Measurements from ENCODE around the gene RAD21L1.
A peak's percentile ranks its signal among the peaks of the same experiment; 100 is the strongest.

The RAD21L1 gene

DNA sequence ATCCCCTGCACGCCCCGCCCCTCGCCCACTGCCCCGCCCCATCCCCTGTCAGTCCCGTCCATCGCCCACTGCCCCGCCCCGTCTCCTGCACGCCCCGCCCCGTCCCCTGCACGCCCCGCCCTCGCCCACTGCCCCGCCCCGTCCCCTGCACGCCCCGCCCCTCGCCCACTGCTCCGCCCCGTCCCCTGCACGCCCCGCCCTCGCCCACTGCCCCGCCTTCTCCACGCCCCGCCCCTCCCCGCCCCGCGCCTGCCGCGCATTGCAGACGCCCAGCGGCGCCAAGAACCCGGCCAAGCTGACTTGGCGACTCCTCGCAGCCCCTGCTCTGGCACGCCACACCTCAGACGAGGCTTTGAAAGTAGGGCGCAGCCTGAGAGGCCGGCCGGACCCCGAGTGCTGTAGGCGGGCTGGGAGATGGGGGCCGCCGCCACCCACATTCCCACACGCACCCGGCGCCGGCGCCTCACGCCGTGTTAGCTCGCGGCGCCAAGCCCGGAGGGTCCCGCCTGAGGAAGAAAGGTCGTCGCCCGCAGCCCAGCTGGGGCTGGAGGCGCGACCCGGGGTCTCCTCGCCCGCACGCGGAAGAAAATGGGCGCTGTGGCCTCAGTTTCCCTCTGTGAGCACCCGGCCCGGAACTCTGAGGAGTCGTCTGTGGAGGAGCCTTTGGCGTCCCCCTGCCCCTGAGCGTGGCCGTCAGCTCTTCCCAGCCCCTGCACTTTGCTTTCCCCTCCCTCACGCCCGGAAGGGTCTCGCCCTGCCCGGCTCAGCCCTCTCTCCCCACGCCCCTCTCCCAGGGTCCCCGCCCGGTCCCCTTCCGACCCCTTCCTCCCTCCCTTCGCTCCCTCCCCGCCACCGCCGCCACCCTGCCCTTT is at the start of gene RAD21L1:
RAD21L1 (plus strand) TSS at position 262 of the 872 bp plus-strand sequence. CDS start 2,410 bp downstream, outside the sequence.
- no peaks in the 10 kb centered on the region for H3K36me3 Mint-ChIP-seq
- H3K27me3 Mint-ChIP-seq: peaks cover 1% of the 10 kb centered on the region
- no peaks in the 10 kb centered on the region for H3K9me3 Mint-ChIP-seq

DNA sequence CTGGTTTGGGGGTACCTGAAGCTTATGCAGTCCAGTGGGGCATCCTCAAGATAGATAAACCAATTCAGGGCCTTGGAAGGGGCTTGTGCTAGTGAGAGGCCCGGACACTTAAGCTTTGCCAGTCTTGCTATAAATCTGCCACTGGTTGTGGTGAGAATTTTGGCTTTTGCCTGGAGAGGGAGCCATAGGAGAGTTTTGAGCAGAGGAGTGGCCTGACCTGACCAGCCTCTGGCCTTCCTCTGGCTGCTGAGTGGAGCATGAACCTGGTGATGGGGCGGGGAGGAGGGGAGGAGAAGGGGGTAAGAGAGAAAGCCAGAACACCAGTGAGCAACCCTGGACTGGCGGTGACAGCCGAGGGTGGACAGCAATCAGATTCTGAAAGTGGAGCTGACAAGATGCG is 48.2 kb upstream of the RAD21L1 start:
- Mint-ChIP-seq H3K27me3 (peaks cover 1% of the 10 kb centered on the region), H3K9me3 (no peaks in the 10 kb centered on the region), H3K36me3 (peaks cover 3% of the 10 kb centered on the region), H3K4me1 (no peaks in the 10 kb centered on the region), H3K27ac (no peak overlapping the region), H3K4me3 (no peak overlapping the region)

More for the DNA sequence above, at the start of gene RAD21L1:
- H3K27ac Mint-ChIP-seq: no peak within 1 kb of the TSS
- peaks cover 15% of the 10 kb centered on the region for H3K4me1 Mint-ChIP-seq
- H3K4me3 Mint-ChIP-seq: peak within 1 kb of the TSS; percentile 86

DNA sequence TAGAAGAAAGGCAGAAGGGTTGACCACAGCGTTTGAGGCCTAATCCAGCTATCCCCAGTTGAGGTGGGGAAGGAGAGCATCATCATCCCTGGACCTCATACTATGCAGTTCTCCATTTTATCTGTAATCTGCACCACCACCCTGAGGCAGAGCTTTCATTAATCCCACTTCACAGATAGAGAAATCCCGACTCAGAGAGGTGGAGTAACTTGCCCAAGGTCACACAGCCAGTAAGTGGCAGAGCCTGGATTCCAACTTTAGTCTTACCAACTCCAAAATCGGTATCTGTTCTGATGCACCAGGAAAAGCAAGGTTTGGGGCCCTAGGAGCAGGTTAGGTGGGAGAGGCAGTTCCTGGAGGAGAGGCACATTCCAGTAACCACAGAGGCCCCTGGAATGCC is 47.7 kb upstream of the RAD21L1 start:
- H3K4me3 Mint-ChIP-seq: no peak overlapping the region
- H3K4me1 Mint-ChIP-seq: no peaks in the 10 kb centered on the region
- no peak overlapping the region for H3K27ac Mint-ChIP-seq
- peaks cover 1% of the 10 kb centered on the region for H3K27me3 Mint-ChIP-seq
- H3K36me3 Mint-ChIP-seq: peaks cover 3% of the 10 kb centered on the region
- no peaks in the 10 kb centered on the region for H3K9me3 Mint-ChIP-seq

DNA sequence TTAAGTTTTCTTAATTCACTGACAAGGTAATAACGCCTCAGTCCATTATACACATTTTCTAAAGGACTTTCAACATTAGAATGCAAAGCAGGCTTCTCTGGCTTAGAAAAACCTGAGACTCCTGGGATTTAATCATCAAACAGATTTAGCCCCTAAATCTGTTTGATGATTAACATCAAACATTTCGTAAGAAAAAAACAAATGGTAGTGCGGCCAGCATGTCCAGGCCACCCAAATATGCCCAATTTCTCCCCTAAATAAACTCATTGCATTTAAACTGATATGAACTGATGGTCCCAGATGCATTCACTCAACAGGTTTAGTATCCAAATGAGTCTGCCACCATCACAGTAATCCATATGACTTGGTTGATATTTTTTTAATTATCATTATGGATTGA is 47.2 kb upstream of the RAD21L1 start:
- Mint-ChIP-seq H3K27ac (no peak overlapping the region), H3K4me3 (no peak overlapping the region), H3K27me3 (peaks cover 3% of the 10 kb centered on the region), H3K4me1 (no peaks in the 10 kb centered on the region), H3K36me3 (peaks cover 3% of the 10 kb centered on the region), H3K9me3 (no peaks in the 10 kb centered on the region)

DNA sequence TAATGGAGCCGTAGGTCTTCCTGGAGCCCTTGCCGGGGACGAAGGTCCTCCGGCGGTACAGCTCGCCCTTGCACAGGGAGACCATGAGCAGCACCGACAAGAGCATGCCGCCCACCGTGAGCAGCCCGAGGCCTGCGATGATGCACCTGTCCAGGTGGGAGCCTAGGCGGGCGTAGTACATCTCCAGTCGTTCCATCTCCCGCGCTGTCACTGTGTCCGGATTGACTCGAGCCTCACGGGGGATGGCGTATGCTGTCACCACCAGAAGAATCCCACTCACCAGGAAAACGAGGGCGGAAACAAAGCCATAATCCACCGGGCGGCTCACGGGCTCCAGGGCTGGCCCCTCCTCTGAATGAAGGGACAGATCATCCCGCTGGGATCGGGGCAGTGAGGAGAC is 44.9 kb upstream of the RAD21L1 start:
- Mint-ChIP-seq H3K4me3 (no peak overlapping the region), H3K36me3 (peaks cover 4% of the 10 kb centered on the region), H3K4me1 (peaks cover 11% of the 10 kb centered on the region), H3K27me3 (peaks cover 12% of the 10 kb centered on the region), H3K9me3 (no peaks in the 10 kb centered on the region), H3K27ac (no peak overlapping the region)

DNA sequence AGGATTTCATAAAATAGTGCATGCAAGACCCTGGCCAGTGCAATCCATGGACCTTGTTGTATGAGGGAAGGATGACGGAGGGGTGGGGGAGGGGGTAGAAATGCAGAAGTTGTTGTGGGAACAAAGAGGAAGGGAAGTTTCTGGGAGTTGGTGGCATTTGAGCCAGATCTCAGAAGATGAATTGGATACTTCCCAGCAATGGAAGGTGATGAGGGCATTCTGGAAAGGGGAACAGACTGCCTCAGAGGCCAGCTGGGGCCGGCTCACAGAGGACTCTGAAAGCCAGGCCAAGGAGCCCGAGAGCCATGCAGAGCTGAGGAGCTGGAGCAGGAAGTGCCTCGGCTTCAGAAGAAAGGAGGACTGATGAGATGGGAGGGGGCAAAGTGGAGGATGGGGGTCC is 43.7 kb upstream of the RAD21L1 start:
- Mint-ChIP-seq H3K9me3 (no peaks in the 10 kb centered on the region), H3K4me1 (peaks cover 14% of the 10 kb centered on the region), H3K36me3 (peaks cover 2% of the 10 kb centered on the region), H3K27me3 (peaks cover 14% of the 10 kb centered on the region), H3K4me3 (no peak overlapping the region), H3K27ac (no peak overlapping the region)

DNA sequence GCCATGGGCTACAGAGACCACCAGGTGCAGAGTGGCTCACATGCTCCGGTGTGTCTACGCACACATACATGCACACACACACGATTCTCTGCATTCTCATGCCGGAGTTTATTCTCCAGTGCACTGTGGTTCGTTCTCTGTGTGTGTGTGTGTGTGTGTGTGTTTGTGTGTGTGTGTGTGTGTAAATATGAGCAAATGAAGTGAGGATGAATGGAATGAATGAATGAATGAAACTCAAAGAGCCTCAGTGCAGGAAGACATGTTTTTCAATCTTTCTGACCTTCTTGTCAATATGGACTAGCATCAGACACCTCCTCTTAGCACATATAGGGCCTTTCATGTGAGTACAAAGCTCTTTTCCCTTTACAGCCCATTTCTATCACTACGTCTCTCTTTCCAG is 42.7 kb upstream of the RAD21L1 start:
- Mint-ChIP-seq H3K27me3 (peaks cover 14% of the 10 kb centered on the region), H3K27ac (no peak overlapping the region), H3K36me3 (peaks cover 2% of the 10 kb centered on the region), H3K9me3 (no peaks in the 10 kb centered on the region), H3K4me1 (peaks cover 14% of the 10 kb centered on the region), H3K4me3 (no peak overlapping the region)

DNA sequence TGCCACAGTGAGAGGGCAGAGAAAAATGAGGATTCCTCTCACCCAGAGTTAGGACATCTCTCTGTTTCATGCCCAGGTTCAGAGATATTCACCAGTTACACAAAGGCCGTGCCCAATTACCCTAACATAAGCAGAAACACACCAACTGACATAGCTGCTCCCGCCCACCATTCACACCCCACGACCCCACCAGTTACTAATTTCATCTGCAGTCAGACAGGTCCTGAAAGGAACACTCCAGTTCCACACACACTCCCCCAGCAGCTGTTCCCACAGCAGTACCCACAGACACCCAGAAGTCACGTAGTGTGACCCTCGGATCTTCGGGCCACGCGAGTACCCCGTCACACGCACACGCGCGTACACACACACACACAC is 41.6 kb upstream of the RAD21L1 start:
- Mint-ChIP-seq H3K4me1 (peaks cover 14% of the 10 kb centered on the region), H3K27ac (peak overlapping the region; percentile 63)

DNA sequence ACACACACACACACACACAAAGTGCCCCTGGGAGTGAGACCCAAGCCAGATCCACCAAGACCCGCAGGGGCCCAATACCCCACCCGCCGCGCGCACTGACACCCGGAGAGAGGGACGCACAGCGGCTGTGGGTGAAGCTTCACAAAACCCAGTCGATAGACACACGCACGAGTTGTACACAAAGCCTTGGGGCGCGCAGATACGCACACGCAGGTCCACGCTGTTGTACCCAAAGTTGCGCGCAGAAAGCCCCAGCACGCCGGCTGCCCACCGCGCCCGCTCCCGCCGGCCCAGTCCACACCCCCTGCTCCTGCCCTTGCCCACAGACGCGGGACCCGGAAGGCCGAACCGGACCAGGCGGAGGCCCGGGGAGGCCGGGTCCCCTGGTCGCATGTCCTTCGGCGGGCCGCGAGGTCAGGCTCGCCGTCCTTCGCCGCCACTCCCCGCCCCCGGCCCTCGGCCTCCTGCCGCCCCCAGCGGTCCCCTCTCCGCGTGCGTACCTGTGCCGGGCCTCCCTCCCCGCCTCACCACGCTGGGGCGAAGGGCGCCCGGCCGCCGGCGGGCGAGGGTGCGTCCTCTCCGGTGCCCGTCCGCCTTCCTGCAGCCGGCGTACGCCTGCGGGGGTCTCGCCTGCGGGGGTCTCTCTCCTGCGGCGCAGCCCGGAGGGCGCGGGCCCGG is 41.1 kb upstream of the RAD21L1 start, which contains the start of gene TMEM74B:
TMEM74B (minus strand) TSS at position 344 of the 678 bp plus-strand sequence. CDS start 1,180 bp downstream, outside the sequence.
- Mint-ChIP-seq H3K36me3 (peaks cover 2% of the 10 kb centered on the region), H3K27ac (peak within 1 kb of the TSS; percentile 63)

More for the DNA sequence above, 41.6 kb upstream of the RAD21L1 start:
- Mint-ChIP-seq H3K36me3 (peaks cover 2% of the 10 kb centered on the region), H3K27me3 (peaks cover 14% of the 10 kb centered on the region), H3K9me3 (no peaks in the 10 kb centered on the region), H3K4me3 (peak overlapping the region; percentile 79)

DNA sequence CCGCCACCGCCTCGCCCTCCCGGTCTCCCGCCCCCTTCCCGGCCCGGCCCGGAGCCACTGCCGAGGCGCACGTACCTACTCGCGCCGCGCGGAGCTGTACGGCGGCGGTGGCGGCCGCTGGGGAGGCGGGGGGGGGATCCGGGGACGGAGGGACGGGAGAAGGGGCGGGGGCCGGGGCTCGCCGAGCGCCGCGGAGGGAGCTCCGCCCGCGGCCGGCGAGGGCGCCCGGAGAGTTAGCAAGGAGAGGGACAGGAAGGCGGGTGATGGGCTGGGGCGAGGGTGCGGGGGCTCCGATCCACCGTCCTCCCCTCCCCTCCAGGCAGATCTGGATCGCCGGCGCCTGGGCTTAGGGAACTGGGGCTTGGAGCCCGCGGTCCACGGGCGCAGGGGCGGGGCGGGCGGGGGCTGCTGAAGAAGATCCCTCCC is 40.5 kb upstream of the RAD21L1 start:
- Mint-ChIP-seq H3K27ac (no peak overlapping the region), H3K4me3 (no peak overlapping the region), H3K9me3 (no peaks in the 10 kb centered on the region), H3K4me1 (peaks cover 14% of the 10 kb centered on the region), H3K27me3 (peaks cover 14% of the 10 kb centered on the region), H3K36me3 (peaks cover 2% of the 10 kb centered on the region)

More for the DNA sequence above, 41.1 kb upstream of the RAD21L1 start, which contains the start of gene TMEM74B:
- H3K4me3 Mint-ChIP-seq: peak within 1 kb of the TSS; percentile 79
- H3K9me3 Mint-ChIP-seq: no peaks in the 10 kb centered on the region
- peaks cover 14% of the 10 kb centered on the region for H3K4me1 Mint-ChIP-seq
- H3K27me3 Mint-ChIP-seq: peaks cover 14% of the 10 kb centered on the region

DNA sequence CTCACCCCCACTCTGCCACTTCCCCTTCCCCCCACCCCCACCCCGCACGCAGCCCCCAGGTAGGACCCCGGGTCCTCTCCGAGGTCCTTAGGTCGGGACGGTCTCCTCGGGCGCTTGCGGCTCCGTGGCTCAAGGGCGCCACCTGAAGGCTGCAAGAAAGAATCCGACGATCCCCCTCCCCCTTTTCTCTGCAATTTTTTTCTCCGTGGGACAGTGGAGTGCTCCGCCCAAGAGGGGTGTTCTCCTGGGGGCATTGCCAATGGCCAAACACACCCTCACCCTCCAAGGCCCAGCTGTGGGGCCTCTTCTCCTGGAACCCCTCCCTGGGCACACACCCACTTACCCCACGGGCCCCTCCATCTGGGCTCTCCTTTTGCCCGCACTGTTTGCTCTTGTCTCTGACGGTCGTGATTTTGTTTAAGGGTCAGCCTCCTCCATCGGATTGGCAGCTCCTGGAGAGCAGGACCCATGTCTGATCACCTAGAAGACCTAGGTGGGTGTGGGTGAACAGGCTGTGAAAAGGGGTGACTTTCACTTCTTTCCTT is 40.0 kb upstream of the RAD21L1 start:
- Mint-ChIP-seq H3K27me3 (peaks cover 14% of the 10 kb centered on the region), H3K4me1 (peaks cover 14% of the 10 kb centered on the region), H3K9me3 (no peaks in the 10 kb centered on the region), H3K27ac (no peak overlapping the region), H3K36me3 (peaks cover 2% of the 10 kb centered on the region), H3K4me3 (peak overlapping the region; percentile 76)

DNA sequence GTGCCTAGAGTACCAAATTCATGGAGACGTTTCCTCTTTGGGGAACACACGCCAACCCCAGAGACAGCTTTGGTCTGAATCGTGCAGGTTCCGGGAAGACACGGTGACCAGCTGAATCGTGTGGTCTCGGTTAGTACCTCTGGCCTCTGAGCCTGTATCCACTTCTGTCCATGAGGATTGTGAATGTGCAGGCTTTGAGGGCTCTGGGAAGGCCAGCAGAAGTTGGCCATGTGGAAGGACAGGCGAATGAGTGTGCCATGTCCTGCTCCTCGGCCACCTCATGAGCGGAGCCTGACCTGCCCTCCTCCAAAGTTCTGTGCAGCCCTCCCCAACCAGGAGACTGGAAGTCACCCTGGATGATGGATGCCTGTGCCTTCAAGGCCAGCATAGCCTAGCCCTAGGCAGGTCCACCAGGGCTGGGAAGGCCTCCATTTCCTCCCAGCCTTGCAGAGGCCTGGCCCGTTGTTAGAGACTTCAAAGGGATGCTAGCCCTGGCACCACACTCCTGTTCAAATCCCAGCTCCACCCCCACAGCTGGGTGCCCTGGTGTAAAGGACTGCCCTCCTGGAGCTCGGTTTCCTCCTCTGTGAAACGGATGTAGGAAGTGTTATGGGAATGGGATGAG is 39.4 kb upstream of the RAD21L1 start:
- Mint-ChIP-seq H3K27ac (no peak overlapping the region), H3K9me3 (no peaks in the 10 kb centered on the region), H3K36me3 (peaks cover 2% of the 10 kb centered on the region), H3K27me3 (peaks cover 14% of the 10 kb centered on the region), H3K4me1 (peaks cover 14% of the 10 kb centered on the region), H3K4me3 (peak overlapping the region; percentile 76)

DNA sequence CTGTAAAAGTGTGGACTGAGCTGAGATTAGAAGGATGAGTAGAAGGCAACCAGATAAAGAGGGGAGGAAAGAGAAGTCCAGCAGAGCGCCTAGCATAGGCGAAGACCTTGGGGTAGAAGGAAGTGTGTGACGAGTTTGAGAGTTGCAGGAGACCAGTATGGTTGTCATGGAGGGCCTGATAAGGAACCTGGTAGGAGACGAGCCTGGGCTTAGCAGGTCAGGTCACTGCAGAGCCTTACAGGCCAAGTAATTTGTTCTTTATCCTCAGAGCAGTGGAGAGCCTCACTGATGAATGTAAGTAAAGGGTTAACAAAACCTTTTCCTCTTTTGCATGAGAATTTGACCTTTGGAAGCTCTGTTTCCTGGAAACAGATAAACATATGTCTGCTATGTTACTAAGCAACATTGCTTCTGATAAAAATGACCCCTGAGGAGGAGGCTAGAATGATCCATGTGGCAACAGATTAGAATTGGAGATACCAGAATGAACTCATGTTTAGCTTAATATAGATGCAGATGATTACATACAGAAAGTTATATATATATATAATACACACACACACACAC is 38.2 kb upstream of the RAD21L1 start:
- peaks cover 14% of the 10 kb centered on the region for H3K4me1 Mint-ChIP-seq
- H3K27me3 Mint-ChIP-seq: peaks cover 13% of the 10 kb centered on the region
- no peak overlapping the region for H3K27ac Mint-ChIP-seq
- no peaks in the 10 kb centered on the region for H3K9me3 Mint-ChIP-seq
- H3K4me3 Mint-ChIP-seq: no peak overlapping the region
- peaks cover 2% of the 10 kb centered on the region for H3K36me3 Mint-ChIP-seq

DNA sequence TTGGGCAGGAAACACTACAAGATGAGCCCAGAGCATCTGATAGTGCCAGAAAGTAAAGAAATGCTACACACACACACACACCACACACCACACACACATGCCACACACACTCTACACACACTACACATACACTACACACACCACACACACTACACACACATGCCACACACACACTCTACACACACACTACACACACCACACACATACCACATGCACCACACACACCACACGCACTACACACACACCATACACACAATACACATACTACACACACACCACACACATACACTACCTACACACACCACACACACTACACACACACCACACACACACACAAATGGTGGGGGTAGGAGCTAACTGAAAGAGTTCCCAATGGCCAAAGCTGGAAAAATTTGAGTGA is 37.5 kb upstream of the RAD21L1 start:
- Mint-ChIP-seq H3K27ac (no peak overlapping the region), H3K4me3 (no peak overlapping the region), H3K9me3 (no peaks in the 10 kb centered on the region), H3K4me1 (peaks cover 14% of the 10 kb centered on the region), H3K36me3 (peaks cover 2% of the 10 kb centered on the region), H3K27me3 (peaks cover 12% of the 10 kb centered on the region)

DNA sequence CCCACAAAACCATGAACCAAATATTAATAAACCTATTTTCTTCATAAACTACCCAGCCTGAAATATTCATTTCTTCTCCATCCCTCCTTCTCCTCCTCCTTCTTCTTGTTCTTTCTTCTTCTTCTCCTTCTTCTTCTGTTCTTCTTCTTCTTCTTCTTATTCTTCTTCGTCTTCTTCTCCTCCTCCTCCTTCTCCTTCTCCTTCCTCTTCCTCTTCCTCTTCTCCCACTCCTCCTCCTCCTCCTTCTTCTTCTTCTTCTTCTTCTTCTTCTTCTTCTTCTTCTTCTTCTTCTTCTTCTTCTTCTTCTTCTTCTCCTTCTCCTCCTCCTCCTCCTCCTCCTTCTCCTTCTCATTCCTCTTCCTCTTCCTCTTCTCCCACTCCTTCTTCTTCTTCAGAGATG is 36.0 kb upstream of the RAD21L1 start:
- H3K4me3 Mint-ChIP-seq: no peak overlapping the region
- no peak overlapping the region for H3K27ac Mint-ChIP-seq
- H3K36me3 Mint-ChIP-seq: no peaks in the 10 kb centered on the region
- peaks cover 2% of the 10 kb centered on the region for H3K27me3 Mint-ChIP-seq
- no peaks in the 10 kb centered on the region for H3K9me3 Mint-ChIP-seq
- H3K4me1 Mint-ChIP-seq: peaks cover 4% of the 10 kb centered on the region

Measured in activated naive CD4-positive, alpha-beta T cell treated with anti-CD3 and anti-CD28 coated beads, Interleukin-2, amount 50 U/mL, for 24 hours (primary cell).